KMS-11 (cell line): ENCODE measurements around the gene GHDC.
"Not testable (repeated sequence)": the region's sequence is repeated elsewhere in the genome, so short reads cannot be mapped to it uniquely, and the experiment has no call there.

Source experiments
- H2AFZ ChIP-seq: fragments of 200-600 bp; sonication (generic); 2 replicates; pipeline ENCODE4 v1.6.1; 2016; ENCODE audit warnings: antibody characterized with exemption, mixed run types, low read depth
- H3K27ac ChIP-seq: fragments of 200-600 bp; sonication (generic); 2 replicates; pipeline ENCODE4 v1.6.1; 2016; ENCODE audit warnings: mild to moderate bottlenecking, mixed run types
- H3K27me3 ChIP-seq: fragments of 200-600 bp; sonication (generic); 2 replicates; pipeline ENCODE4 v1.6.1; 2017; ENCODE audit warnings: mild to moderate bottlenecking, low read depth, mixed run types, moderate library complexity; ENCODE audit not compliant: insufficient read depth
- H3K36me3 ChIP-seq: fragments of 200-600 bp; sonication (generic); 2 replicates; pipeline ENCODE4 v1.6.1; 2017; ENCODE audit warnings: mild to moderate bottlenecking, mixed run types; ENCODE audit not compliant: insufficient read depth
- H3K4me1 ChIP-seq: fragments of 200-600 bp; sonication (generic); 2 replicates; pipeline ENCODE4 v1.6.1; 2016; ENCODE audit warnings: mild to moderate bottlenecking, low read depth, mixed run types; ENCODE audit not compliant: poor library complexity, severe bottlenecking
- H3K4me2 ChIP-seq: fragments of 200-600 bp; sonication (generic); 2 replicates; pipeline ENCODE4 v1.7.0; 2016; ENCODE audit warnings: mild to moderate bottlenecking, mixed run types
- H3K4me3 ChIP-seq: fragments of 200-600 bp; sonication (generic); IDR thresholded peaks from 2 replicates; pipeline ENCODE4 v1.6.1; 2017; ENCODE audit warnings: low read depth, low read length, mixed read lengths; ENCODE audit not compliant: insufficient read depth
- H3K79me2 ChIP-seq: fragments of 200-600 bp; sonication (generic); 2 replicates; pipeline ENCODE4 v1.6.1; 2016; ENCODE audit warnings: low read depth, mixed run types; ENCODE audit not compliant: insufficient read depth
- H3K9ac ChIP-seq: fragments of 200-600 bp; sonication (generic); 2 replicates; pipeline ENCODE4 v1.6.1; 2016; ENCODE audit warnings: mild to moderate bottlenecking, mixed run types
- H4K20me1 ChIP-seq: fragments of 200-600 bp; sonication (generic); 2 replicates; pipeline ENCODE4 v1.6.1; 2016; ENCODE audit warnings: mild to moderate bottlenecking, mixed run types; ENCODE audit not compliant: insufficient read depth
- CTCF ChIP-seq: fragments of 200-600 bp; sonication (generic); conservative IDR thresholded peaks from 2 replicates; pipeline ENCODE4 v1.6.1; 2017; ENCODE audit warnings: low read depth, mild to moderate bottlenecking, antibody characterized with exemption, low read length, moderate library complexity, mixed read lengths

GHDC gene

GRCh38 chr17:42159796-42160530 is 34.3 kb downstream of the GHDC start:
- H3K4me1 ChIP-seq: no peaks in the 10 kb centered on the region
- H4K20me1 ChIP-seq: no peaks in the 10 kb centered on the region
- no peak overlapping the region for H3K9ac ChIP-seq
- no peak overlapping the region for H2AFZ ChIP-seq
- no peaks in the 10 kb centered on the region for H3K36me3 ChIP-seq
- no peaks in the 10 kb centered on the region for H3K27me3 ChIP-seq
- H3K27ac ChIP-seq: no peak overlapping the region
- H3K79me2 ChIP-seq: no peaks in the 10 kb centered on the region
- no peak overlapping the region for H3K4me2 ChIP-seq
- no peak for TF ChIP-seq CTCF
- no peak overlapping the region for H3K4me3 ChIP-seq

GRCh38 chr17:42155614-42156045 is 38.7 kb downstream of the GHDC start:
- H3K27me3 ChIP-seq: no peaks in the 10 kb centered on the region
- peak overlapping the region; percentile 77 for H2AFZ ChIP-seq

GRCh38 chr17:42153919-42154742 is 40.2 kb downstream of the GHDC start:
- Histone ChIP-seq H3K36me3 (no peaks in the 10 kb centered on the region), H3K4me1 (peaks cover 26% of the 10 kb centered on the region), H3K4me2 (peak overlapping the region; percentile 74), H3K9ac (peak overlapping the region; percentile 70; the same call in 1 of the 2 replicates), H3K79me2 (peaks cover 46% of the 10 kb centered on the region), H3K4me3 (peak overlapping the region; percentile 61), H2AFZ (peak overlapping the region; percentile 52), H4K20me1 (no peaks in the 10 kb centered on the region), H3K27ac (peak overlapping the region; percentile 10; the same call in 1 of the 2 replicates), H3K27me3 (no peaks in the 10 kb centered on the region)
- TF ChIP-seq CTCF: no peak

More at GRCh38 chr17:42155614-42156045, 38.7 kb downstream of the GHDC start:
- Histone ChIP-seq H3K27ac (no peak overlapping the region), H3K9ac (no peak overlapping the region), H3K4me2 (peak overlapping the region; percentile 34; the same call in 1 of the 2 replicates), H3K4me3 (no peak overlapping the region), H3K36me3 (no peaks in the 10 kb centered on the region), H3K79me2 (peaks cover 41% of the 10 kb centered on the region), H3K4me1 (peaks cover 26% of the 10 kb centered on the region), H4K20me1 (no peaks in the 10 kb centered on the region)
- no peak for TF ChIP-seq CTCF

- H3K4me2 ChIP-seq: no peak overlapping the region
- no peaks in the 10 kb centered on the region; the same call in 1 of the 2 replicates for H3K36me3 ChIP-seq
- peaks cover 84% of the 10 kb centered on the region for H3K79me2 ChIP-seq
These were observed 47.2 kb downstream of the GHDC start for GRCh38 chr17:42146911-42147607.

GRCh38 chr17:42143138-42143537 is 51.2 kb downstream of the GHDC start:
- peaks cover 85% of the 10 kb centered on the region for H3K79me2 ChIP-seq
- peaks cover 14% of the 10 kb centered on the region; the same call in 1 of the 2 replicates for H4K20me1 ChIP-seq
- not testable (repeated sequence) for H2AFZ ChIP-seq, H3K27me3 ChIP-seq, H3K4me3 ChIP-seq, H3K27ac ChIP-seq, H3K9ac ChIP-seq, H3K4me2 ChIP-seq, H3K36me3 ChIP-seq, H3K4me1 ChIP-seq

More at GRCh38 chr17:42146911-42147607, 47.2 kb downstream of the GHDC start:
- no peak overlapping the region for H2AFZ ChIP-seq
- TF ChIP-seq CTCF: no peak
- H3K27me3 ChIP-seq: no peaks in the 10 kb centered on the region
- H3K27ac ChIP-seq: no peak overlapping the region
- H3K4me1 ChIP-seq: peaks cover 7% of the 10 kb centered on the region
- peaks cover 9% of the 10 kb centered on the region; the same call in 1 of the 2 replicates for H4K20me1 ChIP-seq
- no peak overlapping the region for H3K4me3 ChIP-seq
- no peak overlapping the region for H3K9ac ChIP-seq
